Activated naive CD8-positive, alpha-beta T cell treated with anti-CD3 and anti-CD28 coated beads, Interleukin-2, amount 50 U/mL, for 24 hours (primary cell): ENCODE measurements around the gene SMCO4.

ENCODE experiments used
- ATAC-seq: fragments of 150-1000 bp; cut with Tn5 transposase; one replicate; pipeline ENCODE4 v1.10.0; 2021
- DNase-seq: peaks from one replicate; pipeline ENCODE4 v3.0.0; 2021
- H3K27ac Mint-ChIP-seq: one replicate; pipeline ENCODE4 v1.8.0; 2021; ENCODE audit warnings: mild to moderate bottlenecking, mixed read lengths
- H3K27me3 Mint-ChIP-seq: one replicate; pipeline ENCODE4 v1.8.0; 2021; ENCODE audit warnings: mixed read lengths
- H3K36me3 Mint-ChIP-seq: one replicate; pipeline ENCODE4 v1.8.0; 2021; ENCODE audit warnings: low read depth, mixed read lengths
- H3K4me1 Mint-ChIP-seq: one replicate; pipeline ENCODE4 v1.8.0; 2021; ENCODE audit warnings: mixed read lengths
- H3K4me3 Mint-ChIP-seq: one replicate; pipeline ENCODE4 v1.8.0; 2021; ENCODE audit warnings: mild to moderate bottlenecking, moderate library complexity, mixed read lengths
- H3K9me3 Mint-ChIP-seq: one replicate; pipeline ENCODE4 v1.8.0; 2021; ENCODE audit warnings: mixed read lengths

SMCO4 gene

DNA sequence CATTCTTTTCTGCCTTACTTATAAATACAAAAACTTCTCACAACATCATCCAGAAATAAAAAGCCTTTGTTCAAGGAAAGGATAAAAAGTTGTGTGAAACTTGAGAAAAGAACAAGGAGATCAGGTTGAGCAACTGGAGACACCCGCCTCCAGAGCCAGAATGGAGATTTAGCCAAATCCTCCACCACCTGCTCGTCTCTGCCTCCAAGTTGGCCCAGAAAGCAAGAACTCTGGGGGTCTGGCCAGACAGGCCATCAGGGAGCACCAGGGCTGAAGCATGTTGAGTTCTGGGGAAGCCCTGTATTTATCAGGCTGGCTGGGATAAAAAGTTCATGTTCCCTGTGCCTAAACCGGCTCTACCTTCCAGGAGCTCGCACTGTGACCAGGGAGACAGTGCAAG is 14.9 kb downstream of the SMCO4 start:
- Mint-ChIP-seq H3K4me1 (peaks cover 50% of the 10 kb centered on the region), H3K4me3 (no peak overlapping the region), H3K9me3 (no peaks in the 10 kb centered on the region), H3K27me3 (no peaks in the 10 kb centered on the region), H3K36me3 (no peaks in the 10 kb centered on the region), H3K27ac (no peak overlapping the region)
- DNase-seq (no peak), ATAC-seq (no peak)

DNA sequence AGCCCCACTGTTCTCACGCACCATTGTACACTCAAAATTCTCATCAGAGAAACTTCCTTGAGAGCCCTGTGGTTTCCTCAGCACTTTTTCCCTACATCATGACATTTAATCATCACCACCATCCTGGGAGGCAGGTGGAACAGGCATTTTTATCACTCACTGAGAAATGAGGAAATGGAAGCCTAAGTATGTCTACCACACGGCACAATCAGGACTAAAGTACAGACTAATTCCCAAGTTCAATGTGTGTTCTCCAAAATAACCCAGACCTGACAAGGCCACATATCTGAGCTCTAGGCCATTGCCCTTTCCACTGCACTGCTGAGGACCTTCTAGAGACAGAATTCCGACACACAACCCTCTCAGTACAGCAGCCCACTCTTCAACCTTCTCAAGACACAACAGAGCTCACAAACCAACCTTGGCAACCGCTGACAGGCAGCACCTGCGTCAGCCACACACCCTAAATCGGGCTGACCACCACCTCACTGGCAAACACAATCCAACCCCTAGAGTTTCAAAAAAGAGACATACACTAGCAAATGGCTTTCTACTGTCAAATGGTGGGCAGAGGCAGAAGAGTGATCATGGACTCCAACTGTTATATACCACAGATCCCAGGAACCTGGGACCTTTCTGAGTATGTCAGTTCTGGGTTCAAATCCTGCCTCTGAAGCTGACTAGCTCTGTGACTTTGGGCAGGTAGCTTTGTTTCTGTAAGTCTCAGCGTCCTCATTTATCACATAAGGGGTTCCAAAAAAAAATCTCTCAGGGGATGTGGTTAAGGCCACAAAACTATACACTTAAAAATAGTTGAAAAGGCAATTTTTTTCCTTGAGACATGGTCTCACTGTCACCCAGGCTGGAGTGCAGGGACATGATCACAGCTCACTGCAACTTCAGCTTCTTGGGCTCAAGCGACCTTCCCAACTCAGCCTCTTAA is 16.3 kb downstream of the SMCO4 start:
- Mint-ChIP-seq H3K27ac (no peak overlapping the region), H3K9me3 (no peaks in the 10 kb centered on the region), H3K27me3 (no peaks in the 10 kb centered on the region), H3K4me1 (peaks cover 44% of the 10 kb centered on the region), H3K4me3 (no peak overlapping the region), H3K36me3 (no peaks in the 10 kb centered on the region)
- DNase-seq (no peak), ATAC-seq (no peak)

DNA sequence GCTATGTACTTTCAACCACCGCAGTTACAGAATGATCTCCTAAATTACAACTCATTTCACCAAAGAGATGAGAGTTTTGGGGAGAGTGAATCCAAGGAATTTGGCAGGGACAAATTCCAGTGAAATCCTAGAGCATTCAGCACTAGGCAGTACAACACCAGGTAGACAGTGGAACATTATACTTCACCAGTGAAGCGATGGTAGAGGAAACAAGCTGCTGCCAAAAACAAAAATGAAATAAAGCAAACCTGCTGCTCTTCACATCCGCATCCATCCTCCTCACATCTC is 16.9 kb downstream of the SMCO4 start:
- no peak overlapping the region for H3K4me3 Mint-ChIP-seq
- no peaks in the 10 kb centered on the region for H3K36me3 Mint-ChIP-seq
- H3K27ac Mint-ChIP-seq, result no peak overlapping the region
- DNase-seq (no peak), ATAC-seq (no peak)
- H3K4me1 Mint-ChIP-seq, result peaks cover 41% of the 10 kb centered on the region
- no peaks in the 10 kb centered on the region for H3K9me3 Mint-ChIP-seq
- H3K27me3 Mint-ChIP-seq, result no peaks in the 10 kb centered on the region

DNA sequence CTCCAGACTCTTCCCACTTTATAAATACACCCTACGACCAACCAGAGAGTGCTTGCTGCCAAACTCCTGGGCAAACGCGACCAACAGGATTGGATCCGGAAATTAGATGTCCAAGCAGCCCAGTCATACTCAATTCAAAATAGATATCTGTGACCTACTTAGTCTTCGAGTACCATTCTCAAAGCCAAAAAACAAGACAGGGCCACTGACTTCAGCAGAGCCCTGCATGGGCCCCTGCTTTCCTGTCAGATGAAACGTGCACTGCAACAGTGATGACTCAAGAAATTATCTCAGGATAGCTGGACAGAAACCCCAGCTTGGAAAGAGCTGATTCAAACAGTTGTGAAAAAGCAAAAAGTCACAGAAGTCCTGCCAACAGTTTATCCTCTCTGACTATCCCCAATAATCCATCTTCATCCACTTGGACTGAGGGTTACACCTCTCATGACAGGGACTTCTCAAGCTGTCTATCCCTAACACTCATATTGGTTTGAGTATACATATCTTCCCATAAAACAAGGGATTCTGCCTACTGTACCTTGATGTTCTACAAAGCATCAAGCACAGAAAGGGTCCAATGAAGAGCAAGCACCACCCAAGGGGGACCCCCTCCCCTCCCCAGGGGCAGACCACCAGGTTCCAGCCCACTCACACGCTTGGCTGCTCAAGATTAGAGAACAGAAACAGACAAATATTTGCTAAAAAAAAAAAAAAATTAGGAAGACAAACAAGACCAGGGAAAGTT is 17.4 kb downstream of the SMCO4 start:
- no peak overlapping the region for H3K4me3 Mint-ChIP-seq
- H3K36me3 Mint-ChIP-seq, result no peaks in the 10 kb centered on the region
- no peaks in the 10 kb centered on the region for H3K9me3 Mint-ChIP-seq
- H3K27ac Mint-ChIP-seq, result no peak overlapping the region
- ATAC-seq (no peak), DNase-seq (no peak)
- H3K27me3 Mint-ChIP-seq, result no peaks in the 10 kb centered on the region
- H3K4me1 Mint-ChIP-seq, result peaks cover 39% of the 10 kb centered on the region

DNA sequence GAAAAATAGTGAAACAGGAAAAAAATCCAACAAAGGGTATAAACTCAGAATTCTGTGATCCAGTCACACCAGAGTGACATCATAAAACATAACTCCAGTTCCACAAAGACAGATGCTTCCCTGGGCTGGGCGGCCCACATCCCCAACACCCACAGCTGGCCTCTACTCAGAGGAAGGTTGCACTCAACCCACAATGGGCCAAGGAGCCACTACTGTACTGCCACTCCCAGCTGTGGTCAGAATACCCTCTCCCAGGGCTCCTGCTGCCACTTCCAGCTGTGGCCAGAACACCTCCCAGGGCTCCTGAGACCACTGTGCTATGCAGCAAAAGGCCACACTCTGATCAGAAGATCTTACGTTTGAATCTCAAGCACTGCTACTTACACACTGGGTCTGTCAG is 18.3 kb downstream of the SMCO4 start:
- Mint-ChIP-seq H3K27me3 (no peaks in the 10 kb centered on the region), H3K9me3 (no peaks in the 10 kb centered on the region), H3K27ac (no peak overlapping the region), H3K4me1 (peaks cover 30% of the 10 kb centered on the region), H3K36me3 (no peaks in the 10 kb centered on the region), H3K4me3 (no peak overlapping the region)
- ATAC-seq, result no peak
- DNase-seq, result no peak

DNA sequence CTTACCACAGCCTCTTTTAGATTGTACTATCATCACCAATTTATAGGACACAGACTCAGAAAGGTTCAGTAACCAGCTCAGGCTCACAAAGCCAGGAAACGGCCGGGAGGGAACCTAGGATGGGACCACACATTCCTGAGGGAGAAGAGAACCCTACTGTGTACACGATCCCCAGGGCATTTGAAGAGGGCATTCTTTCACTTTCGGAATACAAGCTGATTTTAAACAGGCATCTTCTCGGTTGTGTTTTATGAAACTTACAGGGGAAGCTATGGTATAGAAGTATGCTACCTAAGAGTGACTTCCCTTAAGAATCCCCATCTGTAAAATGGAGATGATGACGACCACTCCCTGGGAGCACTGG is 19.0 kb downstream of the SMCO4 start:
- DNase-seq (no peak), ATAC-seq (no peak)
- H3K27ac Mint-ChIP-seq, result no peak overlapping the region
- peaks cover 25% of the 10 kb centered on the region for H3K4me1 Mint-ChIP-seq
- H3K36me3 Mint-ChIP-seq, result no peaks in the 10 kb centered on the region
- no peak overlapping the region for H3K4me3 Mint-ChIP-seq
- no peaks in the 10 kb centered on the region for H3K9me3 Mint-ChIP-seq
- no peaks in the 10 kb centered on the region for H3K27me3 Mint-ChIP-seq

DNA sequence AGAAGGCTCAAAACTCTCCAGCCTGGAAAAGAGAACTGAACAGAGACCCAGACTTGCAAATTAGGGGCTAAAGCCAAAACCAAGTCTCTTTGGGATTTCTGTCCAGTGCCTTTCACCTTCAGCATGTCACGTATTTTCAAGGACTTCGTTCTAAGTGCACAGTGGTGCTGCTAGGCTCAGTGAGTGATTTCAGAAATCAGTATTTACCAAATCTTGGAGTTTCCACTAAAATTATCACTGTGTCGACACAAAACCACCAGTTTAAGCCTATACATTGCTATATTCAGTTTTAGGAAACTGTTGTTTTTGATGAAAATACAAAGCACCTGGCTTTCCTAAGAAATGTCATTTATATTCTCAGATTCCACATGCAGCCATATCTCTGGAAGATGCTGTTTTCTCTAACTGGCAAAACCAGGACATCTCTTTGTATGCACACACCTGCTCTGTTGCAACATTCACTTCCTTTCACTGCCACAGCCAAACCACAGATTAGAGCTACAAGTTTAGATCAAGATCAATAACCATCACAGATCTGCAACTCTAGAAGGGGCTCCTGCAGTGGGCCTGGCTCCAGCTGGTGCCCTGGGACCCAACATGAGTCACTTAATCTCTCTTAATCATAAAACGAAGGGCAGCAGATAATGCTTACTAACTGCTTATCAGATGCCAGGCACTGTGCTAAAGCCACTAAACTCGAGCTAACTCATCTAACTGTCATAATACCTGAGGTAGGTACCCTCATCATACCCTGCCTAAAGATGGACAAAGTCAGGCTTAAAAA is 22.3 kb downstream of the SMCO4 start:
- ATAC-seq, result no peak
- Mint-ChIP-seq H3K4me3 (no peak overlapping the region), H3K4me1 (peaks cover 13% of the 10 kb centered on the region), H3K27ac (no peak overlapping the region), H3K36me3 (no peaks in the 10 kb centered on the region), H3K27me3 (no peaks in the 10 kb centered on the region), H3K9me3 (no peaks in the 10 kb centered on the region)
- no peak for DNase-seq

DNA sequence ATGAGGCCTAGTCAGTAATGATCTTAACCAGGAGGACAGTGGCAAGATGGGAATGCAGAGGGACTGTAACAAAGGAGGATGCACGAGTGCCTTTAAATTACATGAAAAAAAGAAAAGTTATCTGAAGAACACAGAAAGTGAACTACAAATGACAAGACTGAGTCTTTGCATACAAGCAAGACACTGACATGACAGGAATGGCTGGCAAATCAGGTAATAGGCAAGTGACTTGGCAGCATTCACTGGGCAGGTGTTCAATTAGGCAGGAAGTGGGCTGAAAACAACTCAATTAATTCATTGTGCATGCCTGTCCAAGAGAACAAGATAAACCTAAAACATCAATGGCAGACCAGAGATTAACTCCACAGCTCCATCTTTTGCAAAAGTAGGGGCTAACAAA is 24.0 kb downstream of the SMCO4 start:
- H3K4me1 Mint-ChIP-seq, result no peaks in the 10 kb centered on the region
- H3K4me3 Mint-ChIP-seq, result no peak overlapping the region
- no peak for DNase-seq
- no peak overlapping the region for H3K27ac Mint-ChIP-seq
- H3K27me3 Mint-ChIP-seq, result no peaks in the 10 kb centered on the region
- ATAC-seq, result no peak
- H3K36me3 Mint-ChIP-seq, result no peaks in the 10 kb centered on the region
- H3K9me3 Mint-ChIP-seq, result no peaks in the 10 kb centered on the region

DNA sequence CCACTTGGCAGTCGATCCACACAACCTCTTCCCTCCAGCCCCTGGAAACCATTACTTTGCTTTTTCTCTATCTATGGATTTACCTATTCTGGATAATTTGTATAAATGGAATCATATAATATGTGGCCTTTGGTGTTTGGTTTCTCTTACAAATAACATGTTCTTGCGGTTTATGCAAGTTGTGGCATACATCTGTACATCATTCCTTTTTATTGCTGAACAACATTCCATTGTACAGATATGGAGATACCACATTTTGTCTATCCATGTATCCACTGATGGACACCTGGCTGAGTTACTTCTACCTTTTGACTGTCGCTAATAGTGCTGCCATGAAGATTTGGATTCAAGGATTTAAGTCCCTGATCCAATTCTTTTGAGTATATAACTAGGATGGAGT is 25.1 kb downstream of the SMCO4 start:
- no peaks in the 10 kb centered on the region for H3K27me3 Mint-ChIP-seq
- ATAC-seq (no peak), DNase-seq (no peak)
- no peaks in the 10 kb centered on the region for H3K4me1 Mint-ChIP-seq
- H3K9me3 Mint-ChIP-seq, result no peaks in the 10 kb centered on the region
- H3K4me3 Mint-ChIP-seq, result no peak overlapping the region
- no peak overlapping the region for H3K27ac Mint-ChIP-seq
- H3K36me3 Mint-ChIP-seq, result no peaks in the 10 kb centered on the region

DNA sequence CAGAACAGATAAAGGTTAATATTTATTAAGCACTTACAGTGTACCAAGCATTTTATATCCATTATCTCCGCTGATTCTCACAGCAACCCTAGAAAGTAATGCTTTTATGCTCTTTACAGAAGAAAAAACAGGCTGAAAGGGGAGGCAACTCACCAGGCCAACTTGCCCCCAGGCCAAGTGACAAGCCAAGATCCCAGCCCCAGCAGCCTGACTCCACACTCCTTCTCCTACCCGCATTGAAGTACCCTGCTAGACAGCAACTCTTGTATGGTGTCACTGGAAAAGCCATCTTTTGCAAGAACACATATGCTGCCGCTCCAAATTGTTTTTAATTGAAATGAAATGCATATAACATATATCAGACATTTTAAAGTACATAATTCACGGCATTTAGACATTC is 25.6 kb downstream of the SMCO4 start:
- no peak for ATAC-seq
- no peaks in the 10 kb centered on the region for H3K36me3 Mint-ChIP-seq
- H3K4me1 Mint-ChIP-seq, result no peaks in the 10 kb centered on the region
- DNase-seq, result no peak
- no peak overlapping the region for H3K27ac Mint-ChIP-seq
- H3K27me3 Mint-ChIP-seq, result no peaks in the 10 kb centered on the region
- H3K4me3 Mint-ChIP-seq, result no peak overlapping the region
- no peaks in the 10 kb centered on the region for H3K9me3 Mint-ChIP-seq

DNA sequence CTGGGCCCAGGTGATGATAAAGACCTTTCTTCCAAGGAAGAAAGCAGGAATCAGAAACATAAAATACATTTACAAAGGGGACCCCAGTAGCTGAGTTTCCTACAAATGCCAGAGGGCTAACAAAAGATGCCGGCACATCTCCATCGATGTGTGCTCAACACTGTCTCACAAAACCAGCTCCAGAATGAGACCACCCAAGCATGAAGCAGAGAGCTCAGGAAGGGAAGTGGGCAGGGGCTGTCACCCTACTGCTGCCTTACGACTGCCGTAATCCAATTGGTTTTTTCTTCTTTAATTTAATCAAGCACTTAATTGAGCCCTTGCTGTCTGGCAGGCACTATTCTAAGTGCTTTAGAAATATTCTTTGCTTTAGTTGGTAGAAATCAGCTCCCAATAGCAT is 26.1 kb downstream of the SMCO4 start:
- Mint-ChIP-seq H3K36me3 (no peaks in the 10 kb centered on the region), H3K9me3 (no peaks in the 10 kb centered on the region), H3K27me3 (no peaks in the 10 kb centered on the region), H3K4me3 (no peak overlapping the region), H3K4me1 (peaks cover 3% of the 10 kb centered on the region), H3K27ac (no peak overlapping the region)
- DNase-seq, result no peak
- no peak for ATAC-seq

DNA sequence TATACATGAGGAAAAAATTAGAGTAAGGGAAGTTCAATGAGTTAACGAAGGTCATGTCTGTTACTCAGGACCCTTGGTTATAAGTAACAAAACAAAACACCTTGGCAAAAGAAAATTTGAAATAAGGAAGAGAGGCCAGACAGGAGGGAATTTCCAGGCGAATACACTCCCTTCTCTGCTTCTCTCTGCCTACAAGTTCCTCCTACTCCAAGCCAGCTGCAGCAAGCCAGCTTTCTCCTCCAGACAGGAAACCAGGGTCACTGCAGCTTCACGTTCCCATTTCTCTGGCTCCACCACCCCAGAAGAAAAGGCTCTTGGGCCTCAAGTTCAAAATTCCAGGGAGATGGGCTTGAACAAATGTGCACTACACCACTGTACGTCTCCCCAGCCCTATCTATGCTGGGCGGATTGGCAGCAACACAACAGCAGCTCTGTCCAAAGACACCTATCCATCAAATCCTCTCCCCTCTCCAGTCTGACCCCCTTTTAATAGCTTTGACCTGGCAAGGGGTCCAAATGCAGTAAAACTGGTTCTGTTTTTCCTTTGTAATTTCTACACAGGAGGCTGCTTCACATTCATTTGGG is 27.7 kb downstream of the SMCO4 start:
- no peak overlapping the region for H3K27ac Mint-ChIP-seq
- H3K36me3 Mint-ChIP-seq, result no peaks in the 10 kb centered on the region
- H3K27me3 Mint-ChIP-seq, result no peaks in the 10 kb centered on the region
- DNase-seq (no peak), ATAC-seq (no peak)
- H3K9me3 Mint-ChIP-seq, result no peaks in the 10 kb centered on the region
- no peak overlapping the region for H3K4me3 Mint-ChIP-seq
- peaks cover 6% of the 10 kb centered on the region for H3K4me1 Mint-ChIP-seq

DNA sequence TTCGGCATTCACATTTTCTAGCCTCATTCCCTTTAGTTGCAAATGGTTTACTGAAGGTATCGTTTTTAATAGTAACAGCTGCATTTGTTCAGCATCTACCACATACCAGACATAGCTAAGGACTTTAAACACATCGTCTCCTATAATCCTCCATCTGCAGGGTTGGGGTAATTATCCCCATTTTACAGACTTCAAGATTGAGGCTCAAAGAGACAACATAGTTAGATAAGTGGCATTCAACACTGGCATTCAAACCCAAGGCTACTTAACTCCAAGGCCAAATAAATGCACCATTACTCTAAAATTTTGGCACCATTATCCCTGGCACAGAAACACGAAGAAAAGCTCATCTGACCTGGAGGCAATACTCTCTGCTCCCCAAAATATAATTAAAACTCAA is 28.5 kb downstream of the SMCO4 start:
- DNase-seq (no peak), ATAC-seq (no peak)
- Mint-ChIP-seq H3K27ac (no peak overlapping the region), H3K4me3 (no peak overlapping the region), H3K9me3 (no peaks in the 10 kb centered on the region), H3K4me1 (peaks cover 6% of the 10 kb centered on the region), H3K27me3 (no peaks in the 10 kb centered on the region), H3K36me3 (no peaks in the 10 kb centered on the region)

DNA sequence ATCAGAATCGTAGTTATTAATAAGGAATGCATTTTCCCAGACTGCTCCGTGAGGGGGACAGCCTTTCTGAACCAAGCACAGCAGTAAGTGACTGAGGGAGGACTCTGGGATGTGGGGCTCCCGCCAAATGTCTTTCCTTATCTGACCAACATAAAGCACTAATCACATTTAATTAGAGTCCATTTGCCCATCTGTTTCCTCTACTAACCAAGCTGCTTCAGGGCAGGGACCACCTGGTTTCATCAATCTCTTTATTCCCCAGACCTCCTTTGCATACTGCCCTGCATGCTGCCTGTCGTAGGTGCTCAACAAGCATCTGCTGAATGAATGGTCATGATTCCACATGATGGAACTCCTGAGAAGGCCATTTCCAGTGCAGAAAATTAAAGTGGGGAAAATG is 29.4 kb downstream of the SMCO4 start:
- DNase-seq (no peak), ATAC-seq (no peak)
- Mint-ChIP-seq H3K27ac (no peak overlapping the region), H3K9me3 (no peaks in the 10 kb centered on the region), H3K36me3 (no peaks in the 10 kb centered on the region), H3K4me1 (peaks cover 6% of the 10 kb centered on the region), H3K4me3 (no peak overlapping the region), H3K27me3 (no peaks in the 10 kb centered on the region)
